HPDE6-E6E7 (cell line): ENCODE measurements around the gene ZNF74.
"Not testable (repeated sequence)": the region's sequence is repeated elsewhere in the genome, so short reads cannot be mapped to it uniquely, and the experiment has no call there.

Experiments used
- DNase-seq: peaks from one replicate; pipeline ENCODE4 v3.0.0; 2011; ENCODE audit warnings: missing footprints; ENCODE audit errors: extremely low spot score

ZNF74 gene

GRCh38 chr22:20400606-20401375 lies 6.8 kb downstream of the ZNF74 start:
- no peak for DNase-seq

- DNase-seq = no peak
Measured at GRCh38 chr22:20401376-20402014, 7.5 kb downstream of the ZNF74 start.

- no peak for DNase-seq
Measured at GRCh38 chr22:20402960-20403778, 9.2 kb downstream of the ZNF74 start.

GRCh38 chr22:20403779-20404140 lies 9.8 kb downstream of the ZNF74 start:
- no peak for DNase-seq

- no peak for DNase-seq
Measured at GRCh38 chr22:20404881-20405280, 10.9 kb downstream of the ZNF74 start.

- DNase-seq = no peak
Measured at GRCh38 chr22:20405291-20405930, 11.5 kb downstream of the ZNF74 start.

GRCh38 chr22:20405931-20406685 lies 12.2 kb downstream of the ZNF74 start:
- no peak for DNase-seq

GRCh38 chr22:20406686-20407408 lies 12.9 kb downstream of the ZNF74 start:
- DNase-seq = no peak

- DNase-seq = no peak
Measured at GRCh38 chr22:20407829-20408228, 13.9 kb downstream of the ZNF74 start.

- DNase-seq = no peak
Measured at GRCh38 chr22:20408891-20409290, 14.9 kb downstream of the ZNF74 start.

- not testable (repeated sequence) for DNase-seq
Measured at GRCh38 chr22:20409385-20409784, 15.4 kb downstream of the ZNF74 start.

- no peak for DNase-seq
Measured at GRCh38 chr22:20412474-20413216, 18.7 kb downstream of the ZNF74 start.

- no peak for DNase-seq
Measured at GRCh38 chr22:20413217-20414058, 19.5 kb downstream of the ZNF74 start.

GRCh38 chr22:20414059-20414440 lies 20.1 kb downstream of the ZNF74 start:
- DNase-seq = no peak

GRCh38 chr22:20414450-20414849 lies 20.5 kb downstream of the ZNF74 start:
- DNase-seq = no peak

- not testable (repeated sequence) for DNase-seq
Measured at GRCh38 chr22:20415241-20415640, 21.3 kb downstream of the ZNF74 start.

- not testable (repeated sequence) for DNase-seq
Measured at GRCh38 chr22:20415699-20416098, 21.7 kb downstream of the ZNF74 start.

- DNase-seq = peak; percentile 60
Measured at GRCh38 chr22:20418211-20418788, 24.3 kb downstream of the ZNF74 start.

GRCh38 chr22:20419664-20419951 lies 25.7 kb downstream of the ZNF74 start:
- no peak for DNase-seq
